ENCODE data around the gene LDHA. TPM values are rescaled to one million over a fixed set of nuclear protein-coding genes. Genes with fewer than 3 reads are reported as not detected.
"Not testable (repeated sequence)": the region's sequence is repeated elsewhere in the genome, so short reads cannot be mapped to it uniquely, and the experiment has no call there.

LDHA gene
- total and polyA plus RNA-seq, 9 donors = 395 to 607 (median 520) TPM

DNA sequence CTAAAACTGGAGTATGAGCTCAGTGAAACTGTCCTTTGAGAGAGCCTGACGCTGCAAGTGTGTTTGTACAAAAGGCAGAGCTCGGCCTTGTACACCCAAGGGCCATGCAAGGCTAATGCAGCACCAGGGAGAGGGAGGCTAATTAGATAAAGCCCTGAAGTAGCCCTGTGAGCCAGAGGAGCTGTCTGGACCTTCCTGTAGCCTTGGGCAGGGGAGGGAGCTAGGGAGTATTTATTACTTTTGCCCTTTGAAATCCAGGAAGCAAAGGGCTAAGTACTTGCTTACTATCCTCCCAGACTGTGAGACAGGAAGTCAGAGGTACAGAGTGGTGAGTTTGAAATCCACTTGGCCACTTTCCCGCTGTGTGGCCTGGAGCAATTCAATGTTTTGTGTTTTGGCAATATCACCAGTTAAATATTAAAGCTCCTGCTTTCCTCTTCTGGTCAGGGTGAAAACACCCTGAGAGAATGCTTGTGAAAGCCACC lies 10.2 kb upstream of the LDHA start:
- Histone ChIP-seq H3K4me3 (ENCODE audit: low read length) (no peak overlapping the region), H3K27ac (ENCODE audit: low read length) (peak overlapping the region; percentile 91), H3K4me1 (ENCODE audit: control insufficient read depth, insufficient read depth, low read length) (peaks cover 23% of the 10 kb centered on the region), H3K9me3 (replicated peaks; ENCODE audit: control insufficient read depth, low read depth, low read length) (no peaks in the 10 kb centered on the region), H3K36me3 (ENCODE audit: control insufficient read depth, insufficient read depth, low read length) (no peaks in the 10 kb centered on the region), H3K27me3 (ENCODE audit: control insufficient read depth, insufficient read depth, low read length) (no peaks in the 10 kb centered on the region)
- 10% methylated on average over 2 of the region's 3 CpGs for WGBS (ENCODE audit: insufficient coverage)
- peak; percentile 75 for DNase-seq

DNA sequence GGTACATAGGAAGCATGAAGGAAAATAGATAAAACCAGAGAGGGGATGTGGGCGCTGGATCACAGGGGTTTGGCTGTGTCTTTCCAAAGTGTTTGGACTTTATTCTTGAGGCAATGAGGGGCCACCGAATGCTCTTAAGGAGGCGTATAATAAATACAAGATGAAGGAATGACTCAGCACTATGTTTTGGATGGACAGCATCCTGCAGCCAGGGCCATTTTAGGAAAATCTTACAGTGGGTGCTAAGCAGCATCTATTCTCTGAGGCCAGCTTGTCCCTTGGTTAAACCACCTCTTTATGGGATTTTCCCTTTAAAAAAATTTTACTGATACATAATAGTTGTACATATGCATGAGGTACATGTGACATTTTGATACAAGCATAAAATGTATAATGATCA lies 4.3 kb upstream of the LDHA start:
- Histone ChIP-seq H3K4me3 (ENCODE audit: low read length) (no peak overlapping the region), H3K36me3 (ENCODE audit: control insufficient read depth, insufficient read depth, low read length) (no peaks in the 10 kb centered on the region), H3K4me1 (ENCODE audit: control insufficient read depth, insufficient read depth, low read length) (peaks cover 7% of the 10 kb centered on the region), H3K9me3 (replicated peaks; ENCODE audit: control insufficient read depth, low read depth, low read length) (no peaks in the 10 kb centered on the region), H3K27me3 (ENCODE audit: control insufficient read depth, insufficient read depth, low read length) (no peaks in the 10 kb centered on the region), H3K27ac (ENCODE audit: low read length) (no peak overlapping the region)
- 79% methylated on average over 3 of the region's 3 CpGs for WGBS (ENCODE audit: insufficient coverage)
- DNase-seq = no peak

DNA sequence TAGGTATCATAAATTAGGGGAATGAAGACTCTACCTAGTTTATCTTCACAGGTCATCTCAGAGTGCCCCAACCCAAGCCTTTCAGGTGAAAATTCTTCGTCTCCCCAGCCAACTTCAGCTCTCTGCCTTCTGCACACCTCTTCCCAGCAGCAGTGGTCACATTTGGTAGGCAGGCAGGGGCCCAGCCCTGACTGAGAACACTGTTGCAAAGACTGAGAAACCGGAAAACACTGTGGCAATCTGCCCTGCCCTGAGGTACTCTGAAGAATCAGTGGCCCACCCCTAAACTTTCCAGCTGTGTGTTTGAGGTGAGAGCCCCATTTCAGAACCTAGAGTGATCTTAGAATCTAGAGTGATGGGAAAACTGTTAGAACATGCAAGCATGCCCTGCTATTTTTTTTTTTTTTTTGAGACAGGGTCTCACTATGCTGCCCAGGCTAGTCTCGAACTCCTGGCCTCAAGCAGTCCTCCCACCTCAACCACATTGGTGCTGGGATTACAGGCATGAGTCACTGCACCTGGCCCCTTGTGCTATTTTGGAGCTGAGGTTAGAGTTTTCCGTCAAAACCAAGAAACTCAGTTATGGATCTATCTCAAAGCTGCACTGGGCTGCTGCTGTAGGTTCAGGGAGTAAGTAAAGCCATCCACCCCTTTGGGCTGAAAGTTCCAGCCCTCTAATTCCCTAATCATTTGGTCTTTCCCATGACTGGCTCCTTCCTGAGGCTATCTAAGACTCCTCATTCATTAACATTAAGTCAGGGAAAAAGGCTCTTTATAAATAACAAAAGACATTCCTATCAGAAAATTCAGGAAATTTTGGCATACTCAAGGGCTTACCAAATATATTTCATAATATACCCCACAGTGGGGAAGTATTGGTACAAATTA lies 1.7 kb upstream of the LDHA start:
- Histone ChIP-seq H3K27ac (ENCODE audit: low read length) (no peak overlapping the region), H3K27me3 (ENCODE audit: control insufficient read depth, insufficient read depth, low read length) (no peaks in the 10 kb centered on the region), H3K4me1 (ENCODE audit: control insufficient read depth, insufficient read depth, low read length) (peaks cover 14% of the 10 kb centered on the region), H3K4me3 (ENCODE audit: low read length) (no peak overlapping the region), H3K36me3 (ENCODE audit: control insufficient read depth, insufficient read depth, low read length) (peaks cover 6% of the 10 kb centered on the region), H3K9me3 (replicated peaks; ENCODE audit: control insufficient read depth, low read depth, low read length) (no peaks in the 10 kb centered on the region)
- WGBS (ENCODE audit: insufficient coverage) = 74% methylated on average over 2 of the region's 4 CpGs
- DNase-seq = no peak

DNA sequence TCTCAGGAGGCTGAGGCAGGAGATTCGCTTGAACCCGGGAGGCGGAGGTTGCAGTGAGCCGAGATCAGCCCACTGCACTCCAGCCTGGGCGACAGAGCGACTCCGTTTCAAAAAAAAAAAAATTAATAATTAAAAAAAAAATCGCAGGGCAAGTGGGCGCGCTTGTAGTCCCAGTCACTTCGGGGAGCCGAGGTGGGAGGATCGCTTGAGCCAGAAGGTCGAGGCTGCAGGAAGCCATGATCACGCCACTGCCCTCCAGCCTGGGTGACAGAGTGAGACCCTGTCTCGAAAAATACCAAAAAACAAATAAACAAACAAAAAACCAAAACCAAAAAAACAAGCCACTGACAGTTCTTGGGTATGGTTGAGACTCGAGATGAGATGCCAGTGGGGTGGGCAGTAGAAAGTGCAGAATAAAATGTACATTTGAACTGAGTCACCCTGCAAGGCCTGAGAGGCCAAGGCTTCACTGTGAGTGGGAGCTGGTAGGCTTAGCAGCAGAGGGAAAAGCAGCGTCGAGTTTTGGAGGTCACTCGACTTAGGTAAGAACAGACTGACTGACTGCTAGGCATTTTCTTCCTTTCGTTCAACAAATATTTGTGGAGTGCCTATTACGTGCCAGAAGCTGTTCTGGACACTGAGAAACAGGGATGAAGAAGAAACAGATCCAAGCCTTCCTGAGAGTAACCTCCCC lies 635 bp upstream of the LDHA start:
- peak overlapping the region; percentile 98 for H3K27ac ChIP-seq (ENCODE audit: low read length)
- H3K9me3 ChIP-seq (replicated peaks; ENCODE audit: control insufficient read depth, low read depth, low read length) = no peaks in the 10 kb centered on the region
- 78% methylated on average over 9 of the region's 22 CpGs for WGBS (ENCODE audit: insufficient coverage)
- H3K4me3 ChIP-seq (ENCODE audit: low read length) = peak overlapping the region; percentile 98
- peaks cover 14% of the 10 kb centered on the region for H3K4me1 ChIP-seq (ENCODE audit: control insufficient read depth, insufficient read depth, low read length)
- DNase-seq = no peak
- H3K36me3 ChIP-seq (ENCODE audit: control insufficient read depth, insufficient read depth, low read length) = peaks cover 16% of the 10 kb centered on the region
- H3K27me3 ChIP-seq (ENCODE audit: control insufficient read depth, insufficient read depth, low read length) = no peaks in the 10 kb centered on the region

DNA sequence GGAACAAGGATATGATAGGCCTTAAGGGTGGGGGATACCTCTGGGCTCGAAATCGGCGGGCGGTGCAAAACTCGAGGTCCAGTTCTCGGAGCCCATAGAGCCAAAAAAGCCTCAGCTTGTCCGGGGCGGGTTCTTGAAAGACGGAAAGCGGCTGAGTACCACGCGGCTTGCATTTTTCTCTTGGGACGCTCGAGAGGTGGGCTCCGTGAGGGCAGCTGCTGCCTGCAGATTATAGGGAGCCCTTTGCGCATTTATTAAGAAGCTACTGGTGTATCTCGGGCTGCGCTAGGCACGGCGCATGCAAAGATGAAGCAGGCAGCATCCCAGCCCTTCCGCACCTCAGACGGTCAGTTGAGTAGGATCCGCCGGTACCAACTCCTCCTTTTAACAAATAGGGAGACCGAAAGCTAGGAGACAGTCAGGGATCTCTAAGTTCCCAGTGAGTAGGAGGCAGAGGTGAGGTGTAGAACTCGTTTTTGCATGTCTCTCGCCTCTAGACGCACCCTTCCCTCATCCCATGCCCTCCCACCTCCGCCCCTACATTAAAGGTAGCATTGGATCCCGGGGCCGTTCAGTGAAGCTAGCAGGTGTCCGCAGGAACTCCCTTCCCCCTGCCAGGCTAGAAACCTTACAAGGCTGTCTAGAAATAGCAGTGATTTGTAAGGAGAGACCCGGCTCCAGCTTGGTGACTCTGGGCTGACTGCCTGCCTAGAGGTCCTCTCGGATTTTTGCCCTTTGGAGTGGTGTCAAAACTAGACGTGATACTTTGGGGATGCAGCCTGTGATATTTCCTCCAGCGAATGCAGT lies 768 bp downstream of the LDHA start:
- peak overlapping the region; percentile 98 for H3K4me3 ChIP-seq (ENCODE audit: low read length)
- H3K36me3 ChIP-seq (ENCODE audit: control insufficient read depth, insufficient read depth, low read length) = peaks cover 29% of the 10 kb centered on the region
- H3K27me3 ChIP-seq (ENCODE audit: control insufficient read depth, insufficient read depth, low read length) = no peaks in the 10 kb centered on the region
- no peaks in the 10 kb centered on the region for H3K9me3 ChIP-seq (replicated peaks; ENCODE audit: control insufficient read depth, low read depth, low read length)
- H3K4me1 ChIP-seq (ENCODE audit: control insufficient read depth, insufficient read depth, low read length) = peaks cover 14% of the 10 kb centered on the region
- WGBS (ENCODE audit: insufficient coverage) = under 1% methylated on average over 27 of the region's 36 CpGs
- peak overlapping the region; percentile 98 for H3K27ac ChIP-seq (ENCODE audit: low read length)
- DNase-seq = no peak

DNA sequence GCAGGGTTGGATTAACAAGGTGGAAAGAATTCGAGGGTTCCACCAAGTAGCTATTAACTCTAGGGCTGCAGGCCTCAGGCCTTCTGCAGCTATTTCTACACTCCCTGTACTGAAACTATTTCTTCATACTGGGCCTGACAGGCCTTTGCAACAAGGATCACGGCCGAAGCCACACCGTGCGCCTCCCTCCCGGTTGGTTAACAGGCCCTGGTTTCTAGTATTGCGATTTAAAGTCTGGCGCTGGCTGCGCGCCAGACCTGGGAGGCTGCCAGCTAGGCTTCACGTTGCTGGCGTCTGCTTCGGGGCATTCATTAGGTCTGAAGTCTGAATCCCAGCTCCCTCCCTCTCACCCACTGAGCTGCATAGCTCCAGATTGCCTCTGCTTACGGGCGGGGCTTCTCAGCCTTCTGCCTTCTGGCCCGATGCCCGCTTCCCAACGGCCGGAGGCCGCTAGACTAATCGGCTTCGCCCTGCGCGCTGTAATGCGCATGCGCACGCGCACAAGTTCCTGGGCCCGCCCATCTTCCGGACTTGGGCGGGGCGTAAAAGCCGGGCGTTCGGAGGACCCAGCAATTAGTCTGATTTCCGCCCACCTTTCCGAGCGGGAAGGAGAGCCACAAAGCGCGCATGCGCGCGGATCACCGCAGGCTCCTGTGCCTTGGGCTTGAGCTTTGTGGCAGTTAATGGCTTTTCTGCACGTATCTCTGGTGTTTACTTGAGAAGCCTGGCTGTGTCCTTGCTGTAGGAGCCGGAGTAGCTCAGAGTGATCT lies 1.6 kb downstream of the LDHA start:
- peak; percentile 99 for DNase-seq
- WGBS (ENCODE audit: insufficient coverage) = 0% methylated on average over 39 of the region's 46 CpGs
- H3K27me3 ChIP-seq (ENCODE audit: control insufficient read depth, insufficient read depth, low read length) = no peaks in the 10 kb centered on the region
- peaks cover 36% of the 10 kb centered on the region for H3K36me3 ChIP-seq (ENCODE audit: control insufficient read depth, insufficient read depth, low read length)
- peak overlapping the region; percentile 98 for H3K4me3 ChIP-seq (ENCODE audit: low read length)
- H3K4me1 ChIP-seq (ENCODE audit: control insufficient read depth, insufficient read depth, low read length) = peaks cover 14% of the 10 kb centered on the region
- H3K9me3 ChIP-seq (replicated peaks; ENCODE audit: control insufficient read depth, low read depth, low read length) = no peaks in the 10 kb centered on the region
- H3K27ac ChIP-seq (ENCODE audit: low read length) = peak overlapping the region; percentile 98

- 100% methylated on average over 1 of the region's 3 CpGs for WGBS (ENCODE audit: insufficient coverage)
- no peak overlapping the region for H3K4me3 ChIP-seq (ENCODE audit: low read length)
- H3K27ac ChIP-seq (ENCODE audit: low read length) = no peak overlapping the region
- peaks cover 14% of the 10 kb centered on the region for H3K4me1 ChIP-seq (ENCODE audit: control insufficient read depth, insufficient read depth, low read length)
- H3K27me3 ChIP-seq (ENCODE audit: control insufficient read depth, insufficient read depth, low read length) = no peaks in the 10 kb centered on the region
- H3K9me3 ChIP-seq (replicated peaks; ENCODE audit: control insufficient read depth, low read depth, low read length) = no peaks in the 10 kb centered on the region
- no peak for DNase-seq
- H3K36me3 ChIP-seq (ENCODE audit: control insufficient read depth, insufficient read depth, low read length) = peaks cover 45% of the 10 kb centered on the region
Observed at GRCh38 chr11:18397921-18398320, 3.6 kb downstream of the LDHA start.

DNA sequence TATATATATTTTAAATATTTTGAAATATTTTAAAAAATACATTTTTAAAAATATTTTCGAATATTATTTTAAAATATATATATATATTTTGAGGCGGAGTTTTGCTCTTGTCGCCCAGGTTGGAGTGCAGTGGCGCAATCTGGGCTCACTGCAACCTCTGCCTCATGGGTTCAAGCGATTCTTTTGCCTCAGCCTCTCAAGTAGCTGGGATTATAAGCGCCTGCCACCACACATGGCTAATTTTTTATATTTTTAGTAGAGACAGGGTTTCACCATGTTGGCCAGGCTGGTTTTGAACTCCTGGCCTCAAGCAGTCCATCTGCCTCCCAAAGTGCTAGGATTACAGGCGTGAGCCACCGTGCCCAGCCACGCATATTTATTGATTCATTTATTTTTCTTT lies 6.7 kb downstream of the LDHA start:
- not testable (repeated sequence) for DNase-seq; H3K27me3 ChIP-seq (ENCODE audit: control insufficient read depth, insufficient read depth, low read length); H3K4me1 ChIP-seq (ENCODE audit: control insufficient read depth, insufficient read depth, low read length); H3K4me3 ChIP-seq (ENCODE audit: low read length); H3K27ac ChIP-seq (ENCODE audit: low read length); H3K9me3 ChIP-seq (replicated peaks; ENCODE audit: control insufficient read depth, low read depth, low read length)
- no CpG with 5 or more reads among the region's 9 CpGs for WGBS (ENCODE audit: insufficient coverage)
- H3K36me3 ChIP-seq (ENCODE audit: control insufficient read depth, insufficient read depth, low read length) = peaks cover 62% of the 10 kb centered on the region

DNA sequence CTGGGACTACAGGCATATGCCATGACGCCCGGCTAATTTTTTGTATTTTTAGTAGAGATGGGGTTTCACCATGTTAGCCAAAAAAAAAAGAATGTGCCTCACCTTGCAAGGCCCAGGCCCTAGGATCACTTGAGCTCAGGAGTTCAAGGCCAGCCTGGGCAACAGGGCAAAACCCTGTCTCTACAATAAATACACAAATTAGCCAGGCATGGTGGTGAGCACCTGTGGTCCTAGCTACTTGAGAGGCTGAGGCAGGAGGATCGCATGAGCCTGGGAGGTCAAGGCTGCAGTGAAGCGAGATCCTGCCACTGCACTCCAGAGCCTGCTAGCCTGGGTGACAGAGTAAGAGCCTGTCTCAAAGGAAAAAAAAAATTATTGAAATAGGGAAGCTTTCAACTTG lies 9.7 kb downstream of the LDHA start:
- Histone ChIP-seq H3K27me3 (ENCODE audit: control insufficient read depth, insufficient read depth, low read length) (no peaks in the 10 kb centered on the region), H3K4me3 (ENCODE audit: low read length) (no peak overlapping the region), H3K36me3 (ENCODE audit: control insufficient read depth, insufficient read depth, low read length) (peaks cover 63% of the 10 kb centered on the region), H3K9me3 (replicated peaks; ENCODE audit: control insufficient read depth, low read depth, low read length) (no peaks in the 10 kb centered on the region), H3K27ac (ENCODE audit: low read length) (no peak overlapping the region), H3K4me1 (ENCODE audit: control insufficient read depth, insufficient read depth, low read length) (no peaks in the 10 kb centered on the region)
- no peak for DNase-seq
- 93% methylated on average over 4 of the region's 4 CpGs for WGBS (ENCODE audit: insufficient coverage)
